Neuronal stem cell (in vitro differentiated cells): ENCODE results near the gene ATP8B3.

ENCODE experiments used
- DNase-seq: peaks from one replicate; pipeline ENCODE4 v3.0.0-alpha.2; 2013; ENCODE audit warnings: low spot score
- H2AFZ ChIP-seq: one replicate; pipeline ENCODE4 v1.6.1; 2013; ENCODE audit warnings: mild to moderate bottlenecking, low read length, inconsistent platforms
- H2AK5ac ChIP-seq: 2 replicates; pipeline ENCODE4 v1.6.1; 2013; ENCODE audit warnings: low read depth, mild to moderate bottlenecking, inconsistent platforms, low read length, moderate library complexity, mixed read lengths
- H2BK120ac ChIP-seq: 2 replicates; pipeline ENCODE4 v1.6.1; 2013; ENCODE audit warnings: low read depth, mild to moderate bottlenecking, inconsistent platforms, low read length, moderate library complexity, mixed read lengths
- H2BK12ac ChIP-seq: one replicate; pipeline ENCODE4 v1.6.1; 2013; ENCODE audit warnings: low read length, inconsistent platforms
- H2BK15ac ChIP-seq: 2 replicates; pipeline ENCODE4 v1.6.1; 2013; ENCODE audit warnings: mild to moderate bottlenecking, low read length, inconsistent platforms, mixed read lengths
- H2BK5ac ChIP-seq: one replicate; pipeline ENCODE4 v1.6.1; 2013; ENCODE audit warnings: inconsistent platforms, mild to moderate bottlenecking, low read length, moderate library complexity
- H3K14ac ChIP-seq: one replicate; pipeline ENCODE4 v1.6.1; 2013; ENCODE audit warnings: low read length, inconsistent platforms
- H3K18ac ChIP-seq: 2 replicates; pipeline ENCODE4 v1.6.1; 2013; ENCODE audit warnings: low read length, inconsistent platforms
- H3K23ac ChIP-seq: 2 replicates; pipeline ENCODE4 v1.6.1; 2013; ENCODE audit warnings: low read depth, mild to moderate bottlenecking, mixed read lengths, low read length, inconsistent platforms; ENCODE audit not compliant: poor library complexity
- H3K27ac ChIP-seq: replicated peaks from 3 replicates; pipeline ENCODE4 v1.5.1; 2013; ENCODE audit warnings: low read length, inconsistent platforms
- H3K27me3 ChIP-seq, 3 experiments: 2 replicates each; pipeline ENCODE4 v1.6.1; 2013; ENCODE audit warnings: low read length in 3 of 3, mild to moderate bottlenecking in 2 of 3, inconsistent platforms in 1 of 3, low read depth in 1 of 3, mixed read lengths in 1 of 3, moderate library complexity in 1 of 3; ENCODE audit not compliant: control insufficient read depth in 3 of 3, insufficient read depth in 3 of 3
- H3K36me3 ChIP-seq, 2 donors: replicated peaks in 1 of 2; 2 replicates each; pipeline ENCODE4 v1.6.1; 2013; ENCODE audit warnings: low read length in 2 of 2; ENCODE audit not compliant: control insufficient read depth in 2 of 2, insufficient read depth in 2 of 2
- H3K4ac ChIP-seq: 2 replicates; pipeline ENCODE4 v1.6.1; 2013; ENCODE audit warnings: inconsistent platforms, mild to moderate bottlenecking, low read length, moderate library complexity
- H3K4me1 ChIP-seq, 2 donors: 1 replicate in 1 of 2; 2 replicates in 1 of 2; pipeline ENCODE4 v1.6.1; 2013; ENCODE audit warnings: low read length in 2 of 2, low read depth in 1 of 2; ENCODE audit not compliant: control insufficient read depth in 2 of 2, insufficient read depth in 1 of 2
- H3K4me2 ChIP-seq: one replicate; pipeline ENCODE4 v1.6.1; 2013; ENCODE audit warnings: mild to moderate bottlenecking, low read length, inconsistent platforms; ENCODE audit not compliant: insufficient read depth, poor library complexity, severe bottlenecking
- H3K4me3 ChIP-seq, 2 donors: 2 replicates each; pipeline ENCODE4 v1.5.1; 2013; ENCODE audit warnings: low read length in 2 of 2, mild to moderate bottlenecking in 2 of 2, inconsistent platforms in 1 of 2, moderate library complexity in 1 of 2
- H3K79me1 ChIP-seq: one replicate; pipeline ENCODE4 v1.6.1; 2013; ENCODE audit warnings: low read depth, mild to moderate bottlenecking, inconsistent platforms, low read length, moderate library complexity
- H3K9ac ChIP-seq: one replicate; pipeline ENCODE4 v1.6.1; 2013; ENCODE audit warnings: mild to moderate bottlenecking, low read depth, low read length, inconsistent platforms; ENCODE audit not compliant: poor library complexity
- H3K9me3 ChIP-seq, 2 donors: replicated peaks in 1 of 2; 2 replicates each; pipeline versions ENCODE3 to v1.6.1; 2013; ENCODE audit warnings: low read length in 2 of 2, mild to moderate bottlenecking in 2 of 2, inconsistent platforms in 1 of 2, low read depth in 1 of 2, mixed read lengths in 1 of 2, moderate library complexity in 1 of 2; ENCODE audit not compliant: control insufficient read depth in 2 of 2, insufficient read depth in 1 of 2
- H4K8ac ChIP-seq: one replicate; pipeline ENCODE4 v1.6.1; 2013; ENCODE audit warnings: low read depth, mild to moderate bottlenecking, inconsistent platforms, low read length, moderate library complexity
- H4K91ac ChIP-seq: one replicate; pipeline ENCODE4 v1.6.1; 2013; ENCODE audit warnings: low read length, low read depth, mild to moderate bottlenecking, inconsistent platforms; ENCODE audit not compliant: poor library complexity
- WGBS, 2 donors: extraction: QIAGEN DNeasy Blood & Tissue Kit; methylation state at CpG; one replicate each; pipeline ENCODE4 v1.1.7; 2013; ENCODE audit warnings: missing lambda C conversion rate in 2 of 2, mixed read lengths in 1 of 2; ENCODE audit not compliant: insufficient read length in 2 of 2, insufficient replicate concordance in 1 of 2; ENCODE audit errors: extremely low coverage in 2 of 2; 5-methylcytosine and 5-hydroxymethylcytosine counted together

The ATP8B3 gene

GRCh38 chr19:1766800-1767352 lies 45.2 kb downstream of the ATP8B3 start:
- H4K91ac ChIP-seq = no peak overlapping the region
- H3K27ac ChIP-seq = no peak overlapping the region
- peaks cover 16 to 19% of the 10 kb centered on the region in 2 donors for H3K9me3 ChIP-seq
- H2BK12ac ChIP-seq = no peak overlapping the region
- no peak overlapping the region for H3K14ac ChIP-seq
- H2BK15ac ChIP-seq = no peak overlapping the region
- WGBS, 2 donors = no CpG with 5 or more reads among the region's 10 CpGs
- peak overlapping the region; percentile 53 for H2AK5ac ChIP-seq
- no peak overlapping the region for H3K4me3 ChIP-seq
- H3K27me3 ChIP-seq = peaks cover 41 to 78% (median 76%) of the 10 kb centered on the region in 3 experiments
- H3K9ac ChIP-seq = no peak overlapping the region
- H2BK5ac ChIP-seq = no peak overlapping the region
- H3K4ac ChIP-seq = no peak overlapping the region
- H3K36me3 ChIP-seq = no peaks in the 10 kb centered on the region
- H2BK120ac ChIP-seq = no peak overlapping the region
- no peak for DNase-seq
- H2AFZ ChIP-seq = peak overlapping the region; percentile 9
- peak overlapping the region; percentile 6 for H4K8ac ChIP-seq
- H3K18ac ChIP-seq = no peak overlapping the region
- H3K23ac ChIP-seq = no peak overlapping the region
- no peak overlapping the region for H3K4me2 ChIP-seq
- peaks cover 3 to 6% of the 10 kb centered on the region in 2 donors for H3K4me1 ChIP-seq
- peaks cover 3% of the 10 kb centered on the region for H3K79me1 ChIP-seq

GRCh38 chr19:1765904-1766799 lies 45.9 kb downstream of the ATP8B3 start:
- Histone ChIP-seq H3K27me3 (peaks cover 48 to 86% (median 79%) of the 10 kb centered on the region in 3 experiments), H2BK12ac (peak overlapping the region; percentile 41), H3K4me1 (peaks cover 3 to 6% of the 10 kb centered on the region in 2 donors), H2BK15ac (peak overlapping the region; percentile 49), H4K8ac (peak overlapping the region; percentile 6), H3K79me1 (peaks cover 3% of the 10 kb centered on the region), H3K9me3 (peaks cover 9 to 16% of the 10 kb centered on the region in 2 donors), H2AK5ac (no peak overlapping the region), H2AFZ (peak overlapping the region; percentile 64), H2BK5ac (no peak overlapping the region), H3K4ac (no peak overlapping the region), H3K14ac (peak overlapping the region; percentile 82), H3K18ac (peak overlapping the region; percentile 74), H3K27ac (no peak overlapping the region), H3K23ac (peak overlapping the region; percentile 6), H4K91ac (no peak overlapping the region), H2BK120ac (no peak overlapping the region), H3K9ac (peak overlapping the region; percentile 60), H3K36me3 (no peaks in the 10 kb centered on the region), H3K4me2 (no peak overlapping the region), H3K4me3 (no peak overlapping the region)
- whole genome bisulfite sequencing, 2 donors = no CpG with 5 or more reads among the region's 38 CpGs
- no peak for DNase-seq

GRCh38 chr19:1765232-1765903 lies 46.7 kb downstream of the ATP8B3 start:
- peak overlapping the region; percentile 82 for H3K14ac ChIP-seq
- peaks cover 3 to 6% of the 10 kb centered on the region in 2 donors for H3K4me1 ChIP-seq
- H3K27ac ChIP-seq = no peak overlapping the region
- H2BK15ac ChIP-seq = peak overlapping the region; percentile 49
- peak overlapping the region; percentile 82 for H2BK5ac ChIP-seq
- no CpG with 5 or more reads among the region's 33 CpGs for WGBS, 2 donors
- peaks cover 51 to 93% (median 86%) of the 10 kb centered on the region in 3 experiments for H3K27me3 ChIP-seq
- no peak overlapping the region for H4K91ac ChIP-seq
- no peak overlapping the region for H3K4ac ChIP-seq
- H3K18ac ChIP-seq = peak overlapping the region; percentile 74
- H4K8ac ChIP-seq = no peak overlapping the region
- peak overlapping the region; percentile 60 for H3K9ac ChIP-seq
- no peak overlapping the region for H3K4me2 ChIP-seq
- H3K4me3 ChIP-seq = no peak overlapping the region
- peak overlapping the region; percentile 64 for H2AFZ ChIP-seq
- peaks cover 3% of the 10 kb centered on the region for H3K79me1 ChIP-seq
- no peak overlapping the region for H2BK120ac ChIP-seq
- no peak for DNase-seq
- no peaks in the 10 kb centered on the region for H3K36me3 ChIP-seq
- H3K9me3 ChIP-seq = peaks cover 3 to 14% of the 10 kb centered on the region in 2 donors
- peak overlapping the region; percentile 34 for H3K23ac ChIP-seq
- peak overlapping the region; percentile 84 for H2AK5ac ChIP-seq
- peak overlapping the region; percentile 41 for H2BK12ac ChIP-seq
